Middle frontal gyrus (tissue), 1 donor: ENCODE data around the gene PNMA8B.

Experiments used
- DNase-seq: peaks from one replicate; pipeline ENCODE4 v3.0.0-alpha.2; 2015; ENCODE audit warnings: low spot score; ENCODE audit errors: extremely low spot score

The PNMA8B gene

DNA sequence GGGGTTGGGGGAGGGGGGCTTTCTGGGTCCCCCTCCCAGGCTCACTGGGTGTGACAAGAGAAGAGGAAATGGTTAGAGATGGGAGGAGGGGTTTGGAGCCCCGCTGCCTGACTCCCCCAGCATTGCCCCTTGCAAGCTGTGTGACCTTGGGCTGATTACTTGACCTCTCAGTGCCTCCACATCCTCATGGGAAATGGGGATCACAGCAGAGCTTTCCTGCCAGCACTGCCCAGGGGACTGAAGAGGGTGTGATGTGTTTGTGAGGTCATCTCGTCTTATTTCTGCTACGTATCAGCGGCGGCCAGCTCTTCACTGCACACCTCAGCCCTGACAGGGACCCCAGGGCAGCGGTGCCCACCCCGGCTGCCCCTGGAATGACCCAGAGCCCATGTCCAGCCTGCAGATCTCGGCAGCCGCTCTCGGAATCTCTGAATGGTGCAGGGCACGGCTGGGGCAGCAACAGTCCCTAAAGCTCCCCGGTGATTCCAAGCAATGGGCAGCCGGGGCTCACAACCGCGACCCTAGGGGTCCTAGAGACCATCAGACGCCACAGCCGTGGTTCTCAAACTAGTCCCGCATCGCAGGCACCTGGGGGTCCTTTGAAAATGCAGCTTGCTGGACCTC, 8.4 kb downstream of the PNMA8B start:
- DNase-seq, result no peak

GRCh38 chr19:46486358-46486757, 9.3 kb downstream of the PNMA8B start:
- no peak for DNase-seq

GRCh38 chr19:46484656-46485055, 11.0 kb downstream of the PNMA8B start:
- DNase-seq, result no peak

- no peak for DNase-seq
Observed at GRCh38 chr19:46482631-46483030, 13.0 kb downstream of the PNMA8B start.

DNA sequence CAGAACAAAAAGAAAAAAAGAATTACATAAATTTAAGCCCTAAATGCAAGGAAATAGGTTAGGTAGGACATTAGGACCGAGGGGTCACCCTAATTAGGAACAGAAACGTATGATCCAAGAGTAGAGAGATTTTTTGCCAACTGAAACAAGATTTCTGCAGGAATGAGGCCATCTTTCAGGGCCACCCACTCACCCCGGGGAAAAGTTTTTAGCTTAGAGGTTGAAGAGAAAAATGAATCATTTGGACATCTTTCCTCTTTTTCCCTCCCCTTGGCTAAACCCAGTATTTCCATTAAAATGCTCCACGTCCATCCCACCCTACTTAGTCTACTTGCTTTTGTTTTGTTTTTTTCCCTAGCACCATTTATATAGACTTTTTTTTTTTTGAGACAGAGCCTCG, 13.7 kb downstream of the PNMA8B start:
- no peak for DNase-seq

DNA sequence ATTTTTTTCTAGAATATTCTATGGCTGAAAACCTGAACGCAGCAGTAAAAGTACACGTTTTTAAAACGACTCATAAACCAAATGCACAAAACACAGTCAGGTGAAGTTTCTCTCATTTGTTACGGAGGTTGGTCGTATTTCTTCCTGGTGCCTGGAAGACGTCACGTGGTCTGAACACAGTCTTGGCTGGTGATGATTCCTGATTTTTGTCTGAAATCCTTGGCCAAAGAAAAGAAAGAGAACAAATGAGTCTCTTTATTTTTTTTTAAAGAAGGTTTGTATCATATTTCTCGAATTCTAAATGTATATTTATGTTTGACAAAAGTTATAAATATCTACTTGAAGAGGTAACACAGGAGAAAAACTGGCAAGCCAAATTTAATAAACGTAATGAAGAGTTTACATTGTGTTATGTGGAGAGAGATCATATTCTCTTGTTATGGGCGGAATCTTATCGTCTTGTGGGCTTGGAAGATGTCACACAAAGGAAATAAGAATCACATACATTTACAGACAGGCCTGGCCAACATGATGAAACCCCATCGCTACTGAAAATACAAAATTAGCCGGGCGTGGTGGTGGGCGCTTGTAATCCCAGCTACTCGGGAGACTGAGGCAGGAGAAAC, 14.3 kb downstream of the PNMA8B start:
- no peak for DNase-seq

DNA sequence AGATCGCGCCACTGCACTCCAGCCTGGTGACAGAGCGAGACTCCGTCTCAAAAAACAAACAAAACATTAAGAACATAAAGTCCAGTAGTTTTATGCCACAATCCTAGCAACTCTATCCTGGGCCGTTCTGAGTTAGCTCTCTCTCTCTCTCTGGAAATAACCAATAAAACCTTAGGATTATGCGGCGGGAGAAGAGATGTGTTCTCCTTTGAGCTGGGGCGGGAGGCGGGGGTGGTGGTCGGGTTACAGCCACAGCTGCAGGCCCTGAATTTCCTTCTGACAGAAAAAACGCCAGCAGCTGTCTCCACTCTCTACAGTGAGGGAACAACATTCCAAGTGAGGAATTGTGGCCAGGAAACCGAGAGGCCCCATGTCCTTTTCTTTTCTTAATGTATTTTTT, 15.3 kb downstream of the PNMA8B start:
- no peak for DNase-seq

- peak; percentile 85 for DNase-seq
Observed at GRCh38 chr19:46478356-46478986, 17.2 kb downstream of the PNMA8B start.

GRCh38 chr19:46475986-46476385, 19.7 kb downstream of the PNMA8B start:
- DNase-seq, result no peak

- DNase-seq, result no peak
Observed at GRCh38 chr19:46474211-46474610, 21.5 kb downstream of the PNMA8B start.

GRCh38 chr19:46472592-46472991, 23.1 kb downstream of the PNMA8B start:
- DNase-seq, result no peak

- no peak for DNase-seq
Observed at GRCh38 chr19:46471811-46472543, 23.7 kb downstream of the PNMA8B start.

DNA sequence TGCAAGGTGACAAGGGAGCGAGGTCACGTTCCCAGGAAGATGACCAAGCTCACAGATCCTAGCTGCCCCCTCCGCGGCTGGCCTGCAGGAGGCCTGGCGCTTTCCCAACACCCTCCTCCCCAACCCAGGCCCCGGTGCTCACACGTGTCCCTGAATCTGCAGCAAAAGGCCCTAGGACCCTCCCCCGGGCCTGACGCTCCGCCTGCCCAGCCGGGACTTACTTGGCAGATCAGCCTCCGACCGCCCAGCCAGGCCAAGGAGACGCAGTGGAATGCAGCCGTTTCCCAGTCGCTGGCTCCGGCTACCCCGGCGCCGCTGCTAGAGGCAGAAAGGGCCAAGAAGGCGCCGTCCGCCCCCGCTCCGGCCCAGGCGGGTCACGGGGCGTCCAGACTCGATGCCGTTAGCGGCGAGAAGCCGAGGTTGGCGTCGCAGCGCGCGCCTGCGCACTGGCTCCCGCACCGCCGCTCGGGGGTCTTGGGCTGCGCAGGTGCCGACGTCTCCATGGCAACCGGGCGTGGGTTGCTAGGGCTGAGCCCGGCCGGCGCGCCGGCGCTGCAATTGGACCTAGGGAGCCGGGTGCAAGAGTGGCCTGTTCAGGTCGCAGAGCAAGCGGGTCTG, 24.4 kb downstream of the PNMA8B start, which contains the start of gene PNMA8A:
TSS of gene PNMA8A (minus strand) at position 448 of the 618 bp plus-strand sequence. CDS start 528 bp downstream, outside the sequence.
- DNase-seq, result peak; percentile 73

DNA sequence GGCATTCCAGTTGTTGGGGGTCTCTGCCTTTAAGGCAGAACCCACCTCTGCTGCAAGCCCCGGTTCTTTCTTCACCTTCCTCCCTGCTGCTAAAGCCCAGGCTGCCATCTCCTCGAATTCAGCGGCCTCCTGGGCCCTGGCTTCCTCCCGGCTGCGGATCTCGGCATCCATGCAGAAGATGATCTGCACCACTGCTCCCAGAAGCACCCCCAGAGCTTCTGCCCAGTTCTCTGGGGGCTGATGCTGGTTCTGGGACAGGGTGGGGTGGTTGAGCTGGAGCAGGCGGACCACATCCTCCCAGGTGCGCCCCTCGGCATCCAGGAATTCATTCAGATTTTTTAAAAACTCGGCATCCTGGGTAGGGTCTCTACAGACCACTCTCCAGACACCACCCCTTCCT, 25.3 kb downstream of the PNMA8B start:
- DNase-seq, result no peak

DNA sequence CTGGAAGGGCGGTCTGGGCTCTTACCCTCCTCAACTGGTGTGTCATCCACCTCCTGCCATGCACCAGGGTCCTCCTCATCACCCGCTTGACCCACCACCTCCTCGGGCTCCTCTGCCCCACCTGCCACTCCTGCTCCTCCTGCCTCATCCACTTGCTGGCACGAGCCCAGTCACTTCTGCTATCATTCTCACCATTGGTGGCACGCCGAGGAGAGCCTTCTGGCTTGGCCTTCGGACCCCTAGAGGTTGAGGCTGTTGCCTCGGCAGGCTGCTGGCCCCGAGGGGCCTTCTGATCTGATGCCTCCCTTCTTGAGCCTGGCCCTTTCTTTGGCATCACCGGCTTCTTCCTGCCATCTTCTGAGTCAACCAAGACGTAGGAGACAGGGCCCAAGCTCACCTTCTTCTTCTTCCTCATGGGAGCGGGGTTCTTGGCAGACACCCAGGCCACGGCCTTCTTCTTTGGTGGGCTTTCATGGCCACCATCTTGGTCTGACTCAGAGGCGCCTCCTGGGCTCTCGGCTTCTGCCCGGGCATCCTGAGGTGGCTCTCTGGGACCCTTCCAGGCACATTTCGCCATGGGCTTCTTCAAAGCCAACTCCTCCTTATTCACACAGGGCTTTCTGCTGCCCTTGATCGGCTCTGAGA, 26.0 kb downstream of the PNMA8B start:
- no peak for DNase-seq

DNA sequence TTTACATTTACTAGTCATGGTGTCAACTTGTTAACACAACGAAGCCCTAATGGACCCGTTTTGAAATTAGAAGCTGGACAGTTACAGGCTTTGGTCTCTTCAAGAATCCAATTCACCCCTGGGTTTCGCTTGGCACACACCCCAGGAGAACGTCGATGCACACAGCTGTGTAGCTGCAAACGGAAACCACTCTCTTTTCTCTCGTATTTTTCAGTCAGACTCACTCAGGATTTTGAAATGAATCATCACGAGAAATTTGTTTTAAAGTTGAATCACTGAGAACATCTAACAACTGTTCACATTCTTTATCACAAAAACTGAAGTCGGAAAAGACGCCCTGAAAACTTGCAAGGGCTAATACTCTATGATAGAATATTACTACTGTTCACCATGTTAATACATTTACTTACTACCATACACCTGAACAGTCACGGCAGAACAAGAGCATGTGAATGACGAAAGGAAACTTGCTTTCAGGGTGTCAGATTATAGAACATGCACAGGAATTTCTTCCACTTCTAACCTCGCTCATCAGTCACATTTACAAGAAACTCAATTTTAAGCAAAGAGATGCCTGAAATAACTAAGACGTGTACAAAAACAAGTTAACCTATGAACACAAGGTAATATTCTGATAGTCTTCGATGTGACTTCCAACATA, 29.0 kb downstream of the PNMA8B start:
- no peak for DNase-seq

- no peak for DNase-seq
Observed at GRCh38 chr19:46463516-46463915, 32.2 kb downstream of the PNMA8B start.

- DNase-seq, result no peak
Observed at GRCh38 chr19:46461537-46461936, 34.1 kb downstream of the PNMA8B start.

GRCh38 chr19:46460981-46461380, 34.7 kb downstream of the PNMA8B start:
- no peak for DNase-seq

GRCh38 chr19:46460055-46460454, 35.6 kb downstream of the PNMA8B start:
- no peak for DNase-seq

- no peak for DNase-seq
Observed at GRCh38 chr19:46456930-46457329, 38.7 kb downstream of the PNMA8B start.
